NCI-H526 (cell line): ENCODE measurements around the gene COL15A1.

Experiments
- DNase-seq, 2 experiments: peaks; one replicate each; lab custom pipeline; 2025; lab: John Stamatoyannopoulos, UW

COL15A1 gene

DNA sequence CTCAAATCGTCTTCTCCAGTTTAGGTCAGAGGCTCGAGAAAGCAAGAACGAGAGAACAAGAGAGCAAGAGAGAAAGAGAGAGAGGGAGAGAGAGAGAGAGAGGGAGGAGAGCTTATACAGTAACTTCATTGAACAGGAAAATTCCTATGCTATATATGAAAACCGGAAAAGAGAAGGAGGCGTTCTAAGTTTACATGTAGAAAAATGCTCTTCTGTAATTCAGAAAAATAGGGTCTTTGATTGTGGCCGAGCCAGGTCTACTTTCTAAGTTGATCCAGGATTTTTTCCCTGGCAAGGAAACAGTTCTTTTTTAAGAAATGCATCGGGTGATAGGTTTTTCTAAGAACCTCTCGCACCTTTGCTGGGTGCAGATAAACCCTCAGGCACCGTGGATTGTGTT is 29.5 kb downstream of the COL15A1 start:
- no peak for DNase-seq

DNA sequence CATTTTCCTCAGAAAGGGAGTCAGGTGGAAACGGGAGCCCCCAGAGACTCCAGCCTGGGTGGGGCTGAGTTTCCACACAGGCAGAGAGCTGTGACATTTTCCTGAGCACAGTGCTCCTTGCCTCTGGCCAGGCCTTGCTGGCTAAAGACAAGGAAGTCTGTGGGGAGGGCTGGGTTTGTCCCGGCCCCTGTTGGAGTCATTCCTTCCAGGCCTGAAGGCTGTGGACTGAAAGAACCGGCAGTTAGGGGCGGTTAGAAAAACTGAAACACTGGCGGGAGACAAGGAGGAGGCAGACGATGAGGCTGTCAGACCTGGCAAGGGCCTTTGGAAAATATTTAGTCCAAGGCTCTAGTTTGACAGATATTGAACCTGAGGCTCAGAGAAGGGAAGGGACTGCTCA is 29.9 kb downstream of the COL15A1 start:
- no peak for DNase-seq

DNA sequence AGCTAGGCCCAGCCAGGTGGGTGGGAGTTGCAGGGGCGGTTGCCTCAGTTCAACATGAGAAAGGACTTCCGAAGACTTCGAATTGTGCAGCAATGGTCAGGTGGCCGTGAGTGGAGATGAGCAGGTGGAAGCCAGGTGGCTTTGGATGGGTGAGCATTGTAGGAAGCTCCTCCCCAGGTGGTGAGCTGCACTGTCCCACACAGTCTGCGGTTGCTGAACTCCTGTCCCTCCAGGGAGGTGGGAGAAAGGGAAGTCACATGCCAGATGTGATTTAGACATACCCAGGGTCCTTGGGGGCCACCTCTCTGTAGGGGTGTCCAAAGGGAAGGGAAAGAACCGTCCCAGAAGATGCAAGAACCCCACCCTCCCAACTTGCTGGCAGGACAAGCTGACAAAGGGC is 30.4 kb downstream of the COL15A1 start:
- DNase-seq: no peak

DNA sequence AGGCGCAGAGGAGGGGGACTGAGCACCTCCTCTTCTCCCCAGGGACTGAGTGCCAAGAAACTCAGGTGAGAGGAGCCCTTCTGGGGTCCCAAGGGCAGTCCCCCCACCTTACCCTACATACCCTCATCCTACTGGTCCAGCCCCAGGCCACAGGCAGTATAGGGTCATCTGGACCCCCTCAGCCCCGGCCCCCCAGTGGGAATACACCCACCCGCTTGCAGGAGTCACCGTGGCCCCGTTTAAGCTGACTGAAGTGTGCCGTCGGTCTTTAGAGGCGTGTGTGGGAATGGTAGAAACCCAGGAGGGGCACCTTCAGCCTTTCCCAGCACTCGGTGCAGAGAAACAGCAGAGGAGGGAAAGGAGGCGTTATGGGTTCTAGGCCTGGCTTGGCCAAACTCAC is 30.8 kb downstream of the COL15A1 start:
- DNase-seq: no peak

- DNase-seq: peak; percentile 6 to 78
Measured at GRCh38 chr9:98974994-98975712, 31.4 kb downstream of the COL15A1 start.

DNA sequence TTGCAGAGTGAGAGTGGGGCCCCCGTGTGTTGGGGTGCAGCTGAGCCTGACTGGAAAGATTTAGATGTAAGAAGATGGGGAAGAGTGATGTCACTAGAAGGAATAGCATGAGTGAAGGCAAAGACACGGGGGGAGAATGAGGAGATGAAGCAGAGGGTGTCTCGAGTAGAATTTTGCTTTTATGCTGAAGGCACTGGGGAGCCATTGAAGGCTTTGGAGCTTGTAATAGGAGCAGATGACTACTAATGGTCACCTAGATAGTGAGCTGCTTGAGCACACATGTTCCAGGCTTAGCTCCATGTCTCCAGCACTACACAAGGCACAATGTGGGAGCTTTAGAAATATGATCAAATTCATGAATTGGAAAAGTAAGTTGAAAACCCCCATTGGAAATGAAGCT is 32.1 kb downstream of the COL15A1 start:
- no peak for DNase-seq

GRCh38 chr9:98977246-98977714 is 33.6 kb downstream of the COL15A1 start:
- no peak for DNase-seq

GRCh38 chr9:98977813-98978212 is 34.1 kb downstream of the COL15A1 start:
- DNase-seq: no peak

- no peak for DNase-seq
Measured at GRCh38 chr9:98978231-98978681, 34.5 kb downstream of the COL15A1 start.

DNA sequence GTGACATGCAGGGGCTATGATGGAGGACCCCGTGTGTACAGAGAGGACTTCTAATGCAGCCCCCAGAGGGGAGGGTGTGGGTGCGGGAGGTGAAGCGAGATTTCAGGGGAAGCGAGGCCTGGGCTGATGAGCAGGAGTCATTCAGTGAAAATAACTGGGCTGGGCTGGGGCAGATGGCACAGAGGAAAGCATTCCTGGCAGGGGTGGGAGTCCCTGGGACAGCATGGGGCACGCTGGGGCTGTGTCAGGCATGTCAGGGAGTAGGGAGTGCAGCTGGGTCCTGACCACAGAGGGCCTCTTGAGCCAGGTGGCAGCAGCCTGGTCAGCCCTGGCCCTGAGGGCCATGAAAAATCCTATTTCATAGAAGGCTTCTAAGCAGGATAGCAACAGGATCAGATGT is 36.6 kb downstream of the COL15A1 start:
- DNase-seq: no peak

DNA sequence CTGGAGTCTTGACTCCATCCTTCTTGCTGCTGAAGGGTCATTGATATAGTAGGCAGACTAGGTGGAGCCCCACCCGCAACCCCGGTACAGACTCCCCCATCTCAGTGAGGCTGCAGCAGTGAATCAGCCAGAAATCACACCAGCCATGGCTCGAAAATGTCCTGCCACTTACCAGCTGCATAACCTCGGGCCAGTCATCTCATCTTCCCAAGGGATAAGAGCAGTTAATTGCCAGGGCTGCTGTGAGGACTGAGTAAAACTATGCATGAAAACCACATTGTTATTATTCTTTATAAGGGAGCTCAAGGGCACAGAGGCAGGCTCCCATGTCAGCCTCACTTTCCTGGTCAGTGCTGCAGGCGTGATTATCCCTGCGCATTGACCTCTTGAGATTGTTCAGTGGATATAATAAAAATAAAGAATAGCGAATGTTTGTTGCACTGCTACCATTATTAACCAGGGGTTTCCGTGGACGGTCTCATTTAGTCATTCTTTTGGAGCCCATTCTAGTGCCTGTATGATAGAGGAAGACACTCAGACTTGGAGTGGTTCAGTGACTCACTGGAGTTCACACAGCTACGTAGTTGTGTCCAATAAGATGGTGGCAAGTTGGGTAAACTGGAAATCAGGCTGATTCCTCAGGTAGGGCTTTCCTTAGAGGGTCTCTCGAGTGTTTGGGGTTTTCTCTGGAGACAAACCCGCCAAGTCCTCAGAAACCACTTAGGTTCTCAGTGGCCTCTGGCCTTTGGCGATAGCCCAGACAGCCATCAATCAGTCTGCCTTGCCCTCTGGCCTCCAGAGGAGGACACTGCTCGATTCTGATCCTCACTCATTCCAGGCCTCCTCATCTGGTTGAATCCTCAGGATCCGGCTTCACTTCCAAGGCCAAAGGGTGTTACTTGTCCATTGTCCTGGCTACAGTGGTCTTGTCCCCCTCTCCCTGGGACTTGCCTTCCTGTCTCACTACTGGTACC is 39.9 kb downstream of the COL15A1 start:
- DNase-seq: no peak

DNA sequence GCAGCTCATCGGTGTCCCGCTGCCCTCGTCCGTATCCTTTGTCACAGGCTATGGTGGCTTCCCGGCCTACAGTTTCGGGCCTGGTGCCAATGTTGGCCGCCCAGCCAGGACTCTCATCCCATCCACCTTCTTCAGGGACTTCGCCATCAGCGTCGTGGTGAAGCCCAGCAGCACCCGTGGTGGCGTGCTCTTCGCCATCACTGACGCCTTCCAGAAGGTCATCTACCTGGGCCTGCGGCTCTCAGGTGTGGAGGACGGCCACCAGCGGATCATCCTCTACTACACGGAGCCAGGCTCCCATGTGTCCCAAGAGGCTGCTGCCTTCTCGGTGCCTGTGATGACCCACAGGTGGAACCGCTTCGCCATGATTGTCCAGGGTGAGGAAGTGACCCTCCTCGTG is 41.9 kb downstream of the COL15A1 start:
- no peak for DNase-seq

GRCh38 chr9:98986866-98987651 is 43.4 kb downstream of the COL15A1 start:
- no peak for DNase-seq

GRCh38 chr9:98989036-98990000 is 45.6 kb downstream of the COL15A1 start:
- no peak for DNase-seq

DNA sequence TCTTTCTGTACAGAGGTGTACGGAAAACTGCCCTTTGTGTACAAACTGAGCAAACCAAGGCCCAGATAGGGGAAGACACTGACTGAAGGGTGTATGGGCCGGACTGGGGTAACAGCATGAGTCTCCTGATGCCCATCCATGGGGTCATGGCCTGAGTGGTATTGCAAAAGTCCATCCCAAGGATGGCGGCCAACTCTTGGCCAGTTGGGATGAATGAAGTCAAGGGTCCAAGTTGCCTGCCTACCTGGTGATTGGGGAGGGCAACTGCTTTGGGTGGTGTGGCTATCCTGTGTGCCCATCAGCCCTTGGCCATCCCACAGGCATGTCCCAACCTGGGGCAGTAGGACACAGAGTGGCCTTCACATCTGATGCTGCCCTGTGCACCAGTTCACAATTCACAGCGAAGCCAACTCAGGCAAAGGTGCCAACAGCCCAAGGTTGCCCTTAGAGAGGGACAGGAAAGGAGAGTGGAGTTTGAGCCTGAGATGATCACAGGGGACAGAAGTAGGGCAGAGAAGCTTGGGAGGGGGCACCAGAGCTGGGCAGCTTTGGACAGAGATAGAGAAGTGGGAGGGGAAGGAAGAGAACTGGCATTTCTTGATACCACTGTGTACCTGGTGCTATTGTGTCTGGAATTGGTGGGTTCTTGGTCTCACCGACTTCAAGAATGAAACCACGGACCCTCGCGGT is 46.6 kb downstream of the COL15A1 start:
- no peak for DNase-seq

- no peak for DNase-seq
Measured at GRCh38 chr9:98992107-98992884, 48.6 kb downstream of the COL15A1 start.

DNA sequence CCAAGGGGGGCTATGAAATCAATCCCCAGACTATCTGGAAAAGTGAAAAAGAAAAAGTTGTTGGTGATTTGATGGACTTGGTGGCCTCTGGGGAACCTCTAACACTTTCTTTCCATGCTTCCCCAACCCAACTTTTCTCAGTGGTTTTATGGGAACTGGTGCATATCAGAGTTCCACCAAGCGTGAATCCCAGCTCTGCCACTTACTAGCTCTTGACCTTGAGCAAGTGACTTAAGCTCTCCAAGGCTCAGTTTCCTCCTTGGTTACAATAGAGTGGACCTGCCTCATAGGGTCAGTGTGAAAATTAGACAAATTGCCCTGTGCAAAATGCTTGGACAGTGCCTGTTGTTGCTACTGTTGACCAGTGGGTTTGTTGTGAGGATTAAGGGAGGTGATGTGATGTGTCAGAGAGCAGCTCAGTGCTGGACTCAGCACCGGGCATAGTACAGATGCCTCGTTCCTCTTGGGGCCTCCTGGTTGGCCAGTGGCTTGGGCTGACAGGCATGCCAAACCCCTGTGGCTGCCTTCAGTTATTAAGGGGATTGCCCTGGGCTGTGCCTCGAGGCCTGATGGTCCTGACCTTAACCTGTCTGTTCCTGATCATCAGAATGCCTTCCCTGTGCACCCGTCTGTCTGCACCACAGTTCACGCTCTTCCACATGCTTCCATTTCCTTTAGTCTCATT is 49.3 kb downstream of the COL15A1 start:
- no peak for DNase-seq

DNA sequence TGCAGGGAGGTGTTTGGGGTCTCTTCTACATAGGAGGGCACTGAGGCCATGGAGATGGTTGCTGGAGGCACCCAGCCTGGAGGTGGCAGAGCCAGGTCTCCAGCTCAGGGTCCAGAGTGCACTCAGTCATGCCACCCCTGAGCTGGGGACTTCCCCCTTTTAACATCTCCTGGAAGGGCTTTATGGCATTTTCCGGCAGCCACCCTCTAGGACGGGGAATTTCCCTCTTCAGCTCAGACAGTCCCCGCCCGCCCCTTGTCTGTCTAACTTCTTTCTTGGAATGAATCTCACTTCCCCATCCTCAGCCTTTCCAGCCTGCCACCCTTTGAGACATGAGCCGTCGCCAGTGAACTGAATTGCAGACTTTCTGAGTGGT is 49.9 kb downstream of the COL15A1 start:
- no peak for DNase-seq
